ENCODE measurements around the gene OR52H1. TPM values are rescaled to one million over a fixed set of nuclear protein-coding genes. Genes with fewer than 3 reads are reported as not detected.

OR52H1 gene
- total RNA-seq, 1 experiment from 2014 or later = not detected

Other genes starting within 250 kb of the OR52H1 start
- gene OR51B4, start 246.6 kb downstream of the OR52H1 start, total RNA-seq (2014; rRNA removed) = 0.11 TPM in 1 of 2 replicates, not detected in the other
- gene OR51B2, start 224.2 kb downstream of the OR52H1 start, total RNA-seq (2014; rRNA removed) = 0.11 TPM in 1 of 2 replicates, not detected in the other
- gene OR51B5, start 205.0 kb downstream of the OR52H1 start, total RNA-seq (2014; rRNA removed) = 0.63 and 1.7 TPM in 2 replicates
- not detected in 2 replicates for gene OR51B6, start 197.0 kb downstream of the OR52H1 start, total RNA-seq (2014; rRNA removed)
- not detected in 2 replicates for gene OR51M1, start 164.7 kb downstream of the OR52H1 start, total RNA-seq (2014; rRNA removed)
- gene OR51Q1, start 126.4 kb downstream of the OR52H1 start, total RNA-seq (2014; rRNA removed) = not detected in 2 replicates
- gene OR51I1, start 107.0 kb downstream of the OR52H1 start, total RNA-seq (2014; rRNA removed) = not detected in 2 replicates
- gene OR51I2, start 99.2 kb downstream of the OR52H1 start, total RNA-seq (2014; rRNA removed) = not detected in 2 replicates
- gene OR52D1, start 59.9 kb downstream of the OR52H1 start, total RNA-seq (2014; rRNA removed) = not detected in 2 replicates
- not detected in 2 replicates for gene UBQLN3, start 38.6 kb downstream of the OR52H1 start, total RNA-seq (2014; rRNA removed)
- gene UBQLNL, start 31.8 kb downstream of the OR52H1 start, total RNA-seq (2014; rRNA removed) = not detected in 2 replicates
- gene OR52B6, start 32.3 kb upstream of the OR52H1 start, total RNA-seq (2014; rRNA removed) = not detected in 2 replicates
- gene TRIM6, start 48.1 kb upstream of the OR52H1 start, total RNA-seq (2014; rRNA removed) = 10.1 and 12.6 TPM in 2 replicates
- gene TRIM34, start 76.5 kb upstream of the OR52H1 start, total RNA-seq (2014; rRNA removed) = 1.3 and 1.6 TPM in 2 replicates
- gene TRIM5, start 136.5 kb upstream of the OR52H1 start, total RNA-seq (2014; rRNA removed) = 16.1 and 18.6 TPM in 2 replicates
- not detected in 2 replicates for gene TRIM22, start 141.2 kb upstream of the OR52H1 start, total RNA-seq (2014; rRNA removed)
- gene OR56B1, start 187.9 kb upstream of the OR52H1 start, total RNA-seq (2014; rRNA removed) = not detected in 2 replicates
- gene OR52N4, start 205.7 kb upstream of the OR52H1 start, total RNA-seq (2014; rRNA removed) = not detected in 2 replicates
- gene OR52N5, start 234.8 kb upstream of the OR52H1 start, total RNA-seq (2014; rRNA removed) = not detected in 2 replicates
- not detected in 2 replicates for gene OR52N1, start 242.7 kb upstream of the OR52H1 start, total RNA-seq (2014; rRNA removed)

All from PC-3 (cell line).